Measurements from ENCODE around the gene HDAC9. TPM values are rescaled to one million over a fixed set of nuclear protein-coding genes. Genes with fewer than 3 reads are reported as not detected.
A peak's percentile ranks its signal among the peaks of the same experiment; 100 is the strongest.

Gene HDAC9
- 10 to 100 TPM in 1 of 6 donors, 1 to 10 TPM in 5; 1.3 to 12.3 (median 3.5) TPM for total RNA-seq
- 1 to 10 TPM; 1.5 to 4.8 TPM for polyA plus RNA-seq

DNA sequence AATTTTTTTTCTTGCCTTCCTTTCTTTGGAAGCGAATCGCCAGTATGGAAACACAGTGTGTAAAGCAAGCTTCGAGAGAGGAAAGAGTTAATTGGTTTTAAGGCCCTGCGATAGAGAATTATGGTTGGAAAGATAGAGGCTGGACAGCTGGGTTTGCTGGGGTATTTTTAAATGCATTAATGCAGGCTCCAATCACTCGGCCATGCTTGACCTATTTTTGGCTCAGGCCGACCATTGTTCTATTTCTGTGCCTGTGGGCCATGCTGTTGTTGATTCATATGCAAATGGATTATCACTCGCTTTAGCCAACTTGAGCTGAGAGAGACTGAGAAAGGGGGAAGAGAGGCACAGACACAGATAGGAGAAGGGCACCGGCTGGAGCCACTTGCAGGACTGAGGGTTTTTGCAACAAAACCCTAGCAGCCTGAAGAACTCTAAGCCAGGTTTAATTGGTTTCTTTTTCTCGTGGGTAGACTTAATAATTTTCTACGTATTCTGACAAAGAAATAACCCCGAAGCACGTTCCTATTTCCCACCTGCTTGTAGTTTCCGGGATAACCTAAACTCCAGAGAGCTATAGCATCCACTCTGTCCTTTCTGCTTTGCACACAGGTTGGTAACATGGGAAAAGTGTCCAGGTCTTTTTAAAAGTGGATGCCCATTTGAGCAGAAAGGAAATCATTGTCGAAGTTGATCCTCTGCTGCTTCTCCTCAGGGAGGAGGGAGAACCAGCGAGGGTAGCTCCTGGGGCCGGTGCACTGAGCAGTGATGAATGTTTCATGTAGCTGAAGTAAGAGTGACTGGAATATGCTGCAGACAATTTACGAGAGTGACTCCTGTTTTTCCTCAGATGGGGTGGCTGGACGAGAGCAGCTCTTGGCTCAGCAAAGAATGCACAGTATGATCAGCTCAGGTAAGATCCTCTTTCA lies at the start of gene HDAC9:
HDAC9 (plus strand) TSS at position 338 of the 929 bp plus-strand sequence; CDS start at position 892, 554 bp downstream.
- DNase-seq (peak in 1 of 6 donors; percentile 23), FAIRE-seq (no peak), ATAC-seq (peak in 3 of 4 donors; percentile 74 to 77 (median 74))
- TF ChIP-seq, protein P1, sequence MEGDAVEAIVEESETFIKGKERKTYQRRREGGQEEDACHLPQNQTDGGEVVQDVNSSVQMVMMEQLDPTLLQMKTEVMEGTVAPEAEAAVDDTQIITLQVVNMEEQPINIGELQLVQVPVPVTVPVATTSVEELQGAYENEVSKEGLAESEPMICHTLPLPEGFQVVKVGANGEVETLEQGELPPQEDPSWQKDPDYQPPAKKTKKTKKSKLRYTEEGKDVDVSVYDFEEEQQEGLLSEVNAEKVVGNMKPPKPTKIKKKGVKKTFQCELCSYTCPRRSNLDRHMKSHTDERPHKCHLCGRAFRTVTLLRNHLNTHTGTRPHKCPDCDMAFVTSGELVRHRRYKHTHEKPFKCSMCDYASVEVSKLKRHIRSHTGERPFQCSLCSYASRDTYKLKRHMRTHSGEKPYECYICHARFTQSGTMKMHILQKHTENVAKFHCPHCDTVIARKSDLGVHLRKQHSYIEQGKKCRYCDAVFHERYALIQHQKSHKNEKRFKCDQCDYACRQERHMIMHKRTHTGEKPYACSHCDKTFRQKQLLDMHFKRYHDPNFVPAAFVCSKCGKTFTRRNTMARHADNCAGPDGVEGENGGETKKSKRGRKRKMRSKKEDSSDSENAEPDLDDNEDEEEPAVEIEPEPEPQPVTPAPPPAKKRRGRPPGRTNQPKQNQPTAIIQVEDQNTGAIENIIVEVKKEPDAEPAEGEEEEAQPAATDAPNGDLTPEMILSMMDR (IDR thresholded peaks at IDR 0.05) = no peak
- WGBS, 2 donors = 21 to 26% methylated on average over 18 of the region's 18 CpGs
- Histone ChIP-seq H3K27ac (peak within 1 kb of the TSS in 1 of 4 donors; percentile 26), H3K27me3 (no peaks in the 10 kb centered on the region), H3K36me3 (no peaks in the 10 kb centered on the region), H3K9me3 (no peaks in the 10 kb centered on the region), H3K4me1 (peaks cover 0 to 12% (median 0%) of the 10 kb centered on the region in 3 donors), H3K4me3 (peak within 1 kb of the TSS in 2 of 4 donors; percentile 7 to 35)
- intact Hi-C loops (cut with DNase I) = no loop called here

DNA sequence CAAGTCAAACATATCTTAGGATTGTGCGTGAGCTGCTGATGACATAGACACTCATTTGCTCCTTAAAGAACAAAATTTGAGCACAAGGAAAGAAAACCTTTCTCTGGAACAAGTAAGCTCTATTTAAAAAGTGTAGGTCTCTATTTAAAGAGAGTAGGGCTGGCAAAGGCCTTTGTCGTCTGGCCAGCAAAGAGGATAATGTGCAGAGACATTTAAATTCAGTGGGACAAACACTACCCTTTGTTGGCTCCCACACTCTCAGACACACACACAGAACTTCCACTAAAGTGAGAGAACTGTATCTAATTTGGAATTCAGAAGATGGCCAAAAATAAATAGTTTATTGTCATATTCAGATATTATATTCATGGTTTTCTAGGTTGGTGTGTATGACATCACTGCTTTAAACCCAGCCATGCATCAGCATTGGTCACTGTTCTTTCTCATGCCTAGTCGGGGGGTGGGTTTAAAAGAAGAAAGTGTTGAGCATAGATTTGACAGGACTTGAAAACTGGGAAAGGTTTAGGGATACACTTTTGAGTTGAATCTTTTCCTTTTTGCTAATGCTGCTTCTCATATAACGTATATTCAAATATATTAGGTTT lies 49.5 kb upstream of the HDAC9 start:
- Histone ChIP-seq H3K36me3 (no peaks in the 10 kb centered on the region), H3K27ac (no peak overlapping the region), H3K27me3 (no peaks in the 10 kb centered on the region), H3K4me1 (no peaks in the 10 kb centered on the region), H3K4me3 (no peak overlapping the region), H3K9me3 (no peaks in the 10 kb centered on the region)
- WGBS, 2 donors = 68 to 74% methylated on average over 4 of the region's 4 CpGs
- no peak for ATAC-seq
- TF ChIP-seq, protein P1 (IDR thresholded peaks at IDR 0.05) = no peak
- intact Hi-C loops (cut with DNase I) = no loop called here
- no peak for FAIRE-seq
- DNase-seq = no peak

DNA sequence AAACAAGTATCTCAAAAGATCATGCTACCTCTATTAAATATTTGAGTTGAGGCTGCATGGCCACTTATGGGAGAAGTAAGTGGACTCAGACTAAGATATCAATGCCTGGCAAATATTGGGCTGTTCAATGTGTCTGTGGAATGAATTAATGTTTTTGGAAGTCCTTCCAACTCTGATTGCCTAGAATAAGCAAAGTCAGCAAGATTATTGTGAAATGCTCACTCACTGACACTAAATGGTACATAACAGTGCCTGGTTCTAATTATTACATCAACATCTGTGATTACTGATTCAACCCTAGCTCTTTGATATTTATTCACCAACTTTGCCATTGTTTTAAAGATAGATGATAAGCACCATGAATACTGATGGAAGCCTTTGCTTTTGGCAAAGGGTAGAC lies 45.5 kb upstream of the HDAC9 start:
- Histone ChIP-seq H3K4me3 (no peak overlapping the region), H3K27me3 (no peaks in the 10 kb centered on the region), H3K27ac (no peak overlapping the region), H3K9me3 (no peaks in the 10 kb centered on the region), H3K4me1 (no peaks in the 10 kb centered on the region), H3K36me3 (no peaks in the 10 kb centered on the region)
- DNase-seq = no peak
- no peak for ATAC-seq
- intact Hi-C loops (cut with DNase I) = no loop called here
- no peak for FAIRE-seq
- TF ChIP-seq, protein P1 (IDR thresholded peaks at IDR 0.05) = no peak

DNA sequence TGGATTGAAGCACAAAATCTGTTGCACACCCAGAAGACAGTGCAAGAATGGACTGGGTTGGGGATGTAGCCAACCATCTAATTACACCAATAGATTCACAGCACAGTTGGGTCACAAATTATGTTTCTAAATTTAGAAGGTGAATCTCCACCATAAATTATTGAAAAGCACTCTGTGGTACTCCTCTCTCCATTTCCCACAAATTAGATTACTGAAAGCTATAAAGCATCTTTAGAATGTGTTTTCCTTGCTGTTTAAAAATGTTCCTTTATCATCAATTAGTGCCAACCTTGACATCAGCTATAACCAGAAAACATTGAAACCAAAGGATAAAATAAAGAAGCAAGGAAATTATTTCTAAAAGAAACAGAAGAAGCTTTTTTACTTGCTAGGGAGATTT lies 39.9 kb upstream of the HDAC9 start:
- FAIRE-seq (no peak), ATAC-seq (no peak), DNase-seq (no peak)
- intact Hi-C loops (cut with DNase I) = no loop called here
- H3K4me1 ChIP-seq = no peaks in the 10 kb centered on the region
- H3K27me3 ChIP-seq = no peaks in the 10 kb centered on the region
- TF ChIP-seq, protein P1 (IDR thresholded peaks at IDR 0.05) = no peak
- no peaks in the 10 kb centered on the region for H3K9me3 ChIP-seq
- H3K36me3 ChIP-seq = no peaks in the 10 kb centered on the region
- no peak overlapping the region for H3K4me3 ChIP-seq
- no peak overlapping the region for H3K27ac ChIP-seq

Measured in pancreas (tissue), 10 donors.